ENCODE measurements around the gene STMN3. TPM values are rescaled to one million over a fixed set of nuclear protein-coding genes. Genes with fewer than 3 reads are reported as not detected.

STMN3 gene
- total and polyA plus RNA-seq, 3 donors from 2014 or later, result 8.4 to 16.5 (median 15.1) TPM

DNA sequence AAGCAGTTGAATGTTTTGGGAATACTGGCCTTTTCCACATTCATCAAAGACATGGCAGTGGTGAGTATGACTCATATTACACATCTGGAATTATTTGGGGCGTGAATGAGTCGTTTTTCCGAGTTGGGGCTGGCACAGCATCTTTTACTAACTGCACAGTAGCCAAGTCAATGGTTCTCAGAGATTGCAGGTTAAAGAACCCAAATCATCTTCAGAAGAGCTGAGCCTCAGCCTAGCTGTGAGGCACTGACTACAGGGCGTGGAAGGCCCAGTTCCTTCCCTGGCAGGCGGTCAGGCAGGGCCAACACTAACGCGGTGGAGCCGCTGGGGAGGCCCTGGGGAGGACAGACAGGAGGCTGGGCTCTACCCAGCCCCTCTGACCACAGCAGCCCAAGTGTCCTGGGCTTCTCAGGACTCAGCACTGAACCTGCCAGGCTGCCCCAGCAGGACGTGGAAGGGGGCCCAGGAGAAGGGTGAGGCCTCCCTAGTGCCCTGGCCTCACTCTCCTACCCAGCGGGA lies 59.1 kb downstream of the STMN3 start:
- Histone ChIP-seq H3K36me3 (ENCODE audit: low read depth, missing control alignments) (no peaks in the 10 kb centered on the region), H3K9me3 (no peaks in the 10 kb centered on the region), H3K27ac (no peak overlapping the region), H3K4me3 (no peak overlapping the region), H3K4me1 (no peaks in the 10 kb centered on the region), H3K27me3 (no peaks in the 10 kb centered on the region)
- WGBS, 2 donors, result 75 to 91% methylated on average over 5 to 10 of the region's 10 CpGs
- no peak for DNase-seq
- intact Hi-C loops (cut with DNase I; ENCODE audit: low total_unique reads), result no loop called here
- TF ChIP-seq, protein P1, sequence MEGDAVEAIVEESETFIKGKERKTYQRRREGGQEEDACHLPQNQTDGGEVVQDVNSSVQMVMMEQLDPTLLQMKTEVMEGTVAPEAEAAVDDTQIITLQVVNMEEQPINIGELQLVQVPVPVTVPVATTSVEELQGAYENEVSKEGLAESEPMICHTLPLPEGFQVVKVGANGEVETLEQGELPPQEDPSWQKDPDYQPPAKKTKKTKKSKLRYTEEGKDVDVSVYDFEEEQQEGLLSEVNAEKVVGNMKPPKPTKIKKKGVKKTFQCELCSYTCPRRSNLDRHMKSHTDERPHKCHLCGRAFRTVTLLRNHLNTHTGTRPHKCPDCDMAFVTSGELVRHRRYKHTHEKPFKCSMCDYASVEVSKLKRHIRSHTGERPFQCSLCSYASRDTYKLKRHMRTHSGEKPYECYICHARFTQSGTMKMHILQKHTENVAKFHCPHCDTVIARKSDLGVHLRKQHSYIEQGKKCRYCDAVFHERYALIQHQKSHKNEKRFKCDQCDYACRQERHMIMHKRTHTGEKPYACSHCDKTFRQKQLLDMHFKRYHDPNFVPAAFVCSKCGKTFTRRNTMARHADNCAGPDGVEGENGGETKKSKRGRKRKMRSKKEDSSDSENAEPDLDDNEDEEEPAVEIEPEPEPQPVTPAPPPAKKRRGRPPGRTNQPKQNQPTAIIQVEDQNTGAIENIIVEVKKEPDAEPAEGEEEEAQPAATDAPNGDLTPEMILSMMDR (IDR thresholded peaks at IDR 0.05), result no peak
- no peak for TF ChIP-seq POLR2A (IDR thresholded peaks at IDR 0.05)

DNA sequence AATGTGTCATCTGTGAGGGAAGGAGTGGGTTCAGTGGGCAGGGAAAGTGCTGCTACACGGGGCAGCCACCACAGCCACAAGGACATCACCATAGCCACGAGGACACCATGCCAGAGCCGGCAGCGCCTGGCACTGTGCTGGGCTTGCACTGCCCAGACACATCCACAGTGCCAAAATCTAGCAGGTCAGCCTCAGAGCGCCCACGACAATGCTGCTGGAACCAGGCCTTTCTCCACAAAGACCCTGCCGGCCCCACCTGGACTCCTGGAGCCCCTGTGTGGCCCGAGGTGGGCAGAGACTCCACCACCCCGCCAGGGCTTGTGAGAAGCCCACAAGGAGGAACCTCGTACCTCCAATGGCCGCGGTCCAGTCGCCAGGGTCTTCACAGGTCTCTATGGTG lies 60.6 kb downstream of the STMN3 start:
- no peak for DNase-seq
- TF ChIP-seq POLR2A (IDR thresholded peaks at IDR 0.05), result no peak
- Histone ChIP-seq H3K9me3 (no peaks in the 10 kb centered on the region), H3K4me3 (no peak overlapping the region), H3K27ac (no peak overlapping the region), H3K4me1 (no peaks in the 10 kb centered on the region), H3K36me3 (ENCODE audit: low read depth, missing control alignments) (no peaks in the 10 kb centered on the region), H3K27me3 (no peaks in the 10 kb centered on the region)
- intact Hi-C loops (cut with DNase I; ENCODE audit: low total_unique reads), result no loop called here
- 91 to 95% methylated on average over 4 to 13 of the region's 13 CpGs for WGBS, 2 donors

DNA sequence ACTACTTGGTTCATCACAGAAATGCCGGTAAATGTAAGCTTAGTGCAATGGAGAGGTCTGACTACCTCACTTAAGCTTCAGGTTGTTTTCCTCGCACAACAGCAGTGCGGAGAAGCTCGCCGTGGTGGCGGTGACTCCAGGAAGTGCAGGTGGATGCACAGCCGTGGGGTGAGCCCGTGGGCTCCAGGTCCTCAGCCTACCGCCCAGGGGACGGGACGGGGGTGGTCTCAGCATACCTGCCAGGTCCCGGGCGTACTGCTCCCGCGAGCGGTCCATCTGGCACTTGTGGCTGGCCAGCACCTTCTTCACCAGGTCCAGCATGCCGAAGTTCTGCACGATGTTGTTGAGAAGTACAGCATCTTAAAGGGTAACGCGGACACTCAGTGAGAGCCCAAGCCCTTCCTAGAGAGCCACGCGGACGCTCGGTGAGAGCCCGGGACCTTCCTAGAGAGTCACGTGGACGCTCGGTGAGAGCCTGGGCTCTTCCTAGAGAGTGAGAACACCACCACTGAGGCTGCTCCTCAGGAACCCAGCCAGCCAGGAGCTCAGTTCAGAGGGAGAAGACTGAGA lies 61.4 kb downstream of the STMN3 start:
- Histone ChIP-seq H3K27ac (no peak overlapping the region), H3K9me3 (no peaks in the 10 kb centered on the region), H3K4me1 (no peaks in the 10 kb centered on the region), H3K4me3 (no peak overlapping the region), H3K27me3 (no peaks in the 10 kb centered on the region), H3K36me3 (ENCODE audit: low read depth, missing control alignments) (no peaks in the 10 kb centered on the region)
- no peak for DNase-seq
- 88 to 93% methylated on average over 26 to 28 of the region's 28 CpGs for WGBS, 2 donors
- intact Hi-C loops (cut with DNase I; ENCODE audit: low total_unique reads), result no loop called here
- TF ChIP-seq, protein P1 (IDR thresholded peaks at IDR 0.05), result no peak
- TF ChIP-seq POLR2A (IDR thresholded peaks at IDR 0.05), result no peak

DNA sequence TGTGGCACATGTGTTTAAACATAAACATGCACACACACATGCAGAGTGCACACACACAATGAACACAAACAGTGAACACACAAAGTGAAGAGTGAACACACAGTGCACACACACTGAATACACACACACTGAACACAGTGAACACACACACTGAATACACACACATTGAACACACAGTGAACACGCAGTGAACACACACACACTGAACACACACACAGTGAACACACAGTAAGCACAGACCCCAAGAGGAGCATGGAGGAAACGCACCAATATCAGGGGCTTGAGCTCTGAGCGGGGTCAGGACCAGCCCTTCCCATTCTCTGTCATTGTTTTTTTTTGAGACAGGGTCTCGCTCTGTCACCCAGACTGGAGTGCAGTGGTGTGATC lies 62.1 kb downstream of the STMN3 start:
- no peaks in the 10 kb centered on the region for H3K27me3 ChIP-seq
- 91 to 94% methylated on average over 4 of the region's 4 CpGs for WGBS, 2 donors

DNA sequence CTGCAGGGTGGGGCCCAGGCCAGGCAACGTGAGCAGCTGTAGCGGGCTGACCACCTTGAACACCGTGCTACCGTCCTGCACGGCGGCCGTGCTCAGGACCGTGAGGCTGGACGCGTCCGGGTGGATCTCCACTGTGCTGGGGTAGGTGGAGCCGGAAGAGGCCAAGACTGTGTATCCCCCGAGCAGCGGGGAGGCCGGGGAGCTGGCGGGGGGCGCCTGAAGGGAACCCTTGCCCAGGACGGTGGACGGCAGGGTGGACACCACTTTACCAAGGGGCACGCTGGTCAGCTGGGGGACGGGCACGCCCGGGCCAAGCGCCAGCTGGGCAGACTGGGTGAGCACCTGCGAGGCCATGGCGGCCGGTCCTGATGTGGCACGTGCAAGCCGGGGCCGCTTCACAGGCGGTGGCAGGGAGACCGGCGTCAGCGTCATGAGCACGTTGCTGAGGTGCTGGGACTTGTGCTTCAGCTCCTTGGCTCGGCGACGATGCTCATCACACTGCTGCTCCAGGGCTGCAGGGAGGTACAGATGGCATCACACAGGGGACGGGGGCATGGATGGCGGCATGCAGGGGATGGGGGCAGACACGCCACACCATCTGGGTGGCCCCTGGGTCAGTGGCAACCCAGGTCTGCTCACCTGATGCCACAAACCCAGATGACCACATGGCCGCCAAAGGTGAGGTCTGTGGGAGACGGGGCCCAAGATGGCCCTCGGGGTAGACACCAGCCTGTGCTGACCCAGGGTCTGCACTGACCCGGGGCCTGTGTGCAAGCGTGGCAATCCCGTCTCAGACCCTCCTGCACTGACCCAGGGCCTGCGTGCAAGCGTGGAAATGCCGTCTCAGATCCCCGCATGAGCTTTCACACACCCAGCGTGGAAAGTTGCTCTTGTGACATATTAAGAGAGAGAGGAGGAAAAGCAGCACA lies 62.7 kb downstream of the STMN3 start:
- TF ChIP-seq, protein P1 (IDR thresholded peaks at IDR 0.05), result no peak
- TF ChIP-seq POLR2A (IDR thresholded peaks at IDR 0.05), result no peak
- WGBS, 2 donors, result 92 to 94% methylated on average over 30 to 50 of the region's 52 CpGs
- intact Hi-C loops (cut with DNase I; ENCODE audit: low total_unique reads), result no loop called here
- H3K27ac ChIP-seq, result no peak overlapping the region
- no peak overlapping the region for H3K4me3 ChIP-seq
- H3K4me1 ChIP-seq, result no peaks in the 10 kb centered on the region
- no peaks in the 10 kb centered on the region for H3K27me3 ChIP-seq
- H3K36me3 ChIP-seq (ENCODE audit: low read depth, missing control alignments), result no peaks in the 10 kb centered on the region
- no peaks in the 10 kb centered on the region for H3K9me3 ChIP-seq
- no peak for DNase-seq

More for the DNA sequence above, 62.1 kb downstream of the STMN3 start:
- H3K9me3 ChIP-seq, result no peaks in the 10 kb centered on the region
- H3K27ac ChIP-seq, result no peak overlapping the region
- intact Hi-C loops (cut with DNase I; ENCODE audit: low total_unique reads), result no loop called here
- H3K36me3 ChIP-seq (ENCODE audit: low read depth, missing control alignments), result no peaks in the 10 kb centered on the region
- no peaks in the 10 kb centered on the region for H3K4me1 ChIP-seq
- DNase-seq, result no peak
- no peak for TF ChIP-seq POLR2A (IDR thresholded peaks at IDR 0.05)
- TF ChIP-seq, protein P1 (IDR thresholded peaks at IDR 0.05), result no peak
- no peak overlapping the region for H3K4me3 ChIP-seq

Measured in testis (tissue), 3 donors.